HEK293 (cell line): ENCODE data around the gene TNFRSF17.

ENCODE experiments used
- CTCF ChIP-seq: fragments of 450-650 bp; formaldehyde crosslinking; IDR thresholded peaks from 2 replicates; pipeline ENCODE4 v1.5.1; 2016; ENCODE audit warnings: missing biosample characterization, missing genetic modification characterization
- FEZF1 ChIP-seq: fragments of 450-650 bp; formaldehyde crosslinking; IDR thresholded peaks from 2 replicates; pipeline ENCODE4 v1.5.1; 2016; ENCODE audit warnings: missing biosample characterization, missing genetic modification characterization
- ZIC2 ChIP-seq: fragments of 450-650 bp; formaldehyde crosslinking; IDR thresholded peaks from 2 replicates; pipeline ENCODE4 v1.5.1; 2016; ENCODE audit warnings: missing biosample characterization, missing genetic modification characterization
- ZNF2 ChIP-seq: fragments of 450-650 bp; formaldehyde crosslinking; IDR thresholded peaks from 2 replicates; pipeline ENCODE4 v1.5.1; 2016; ENCODE audit warnings: missing biosample characterization, missing genetic modification characterization
- ZNF280D ChIP-seq: fragments of 450-650 bp; formaldehyde crosslinking; IDR thresholded peaks from 2 replicates; pipeline ENCODE4 v1.5.1; 2016; ENCODE audit warnings: missing biosample characterization, missing genetic modification characterization
- ZNF362 ChIP-seq: fragments of 450-650 bp; formaldehyde crosslinking; IDR thresholded peaks from 2 replicates; pipeline ENCODE4 v1.5.1; 2016; ENCODE audit warnings: missing biosample characterization, missing genetic modification characterization
- ZNF394 ChIP-seq: fragments of 450-650 bp; formaldehyde crosslinking; IDR thresholded peaks from 2 replicates; pipeline ENCODE4 v1.5.1; 2016; ENCODE audit warnings: missing biosample characterization, missing genetic modification characterization, mild to moderate bottlenecking, moderate library complexity, borderline replicate concordance
- ZNF423 ChIP-seq: fragments of 450-650 bp; formaldehyde crosslinking; IDR thresholded peaks from 2 replicates; pipeline ENCODE4 v1.5.1; 2016; ENCODE audit warnings: missing biosample characterization, missing genetic modification characterization
- ZNF639 ChIP-seq: fragments of 450-650 bp; formaldehyde crosslinking; IDR thresholded peaks from 2 replicates; pipeline ENCODE4 v1.5.1; 2016; ENCODE audit warnings: missing biosample characterization, missing genetic modification characterization
- ZNF768 ChIP-seq: fragments of 450-650 bp; formaldehyde crosslinking; IDR thresholded peaks from 2 replicates; pipeline ENCODE4 v1.5.1; 2018; ENCODE audit warnings: missing biosample characterization, mild to moderate bottlenecking, missing genetic modification characterization

GRCh38 chr16:11915644-11916523, 49.1 kb upstream of the TNFRSF17 start, which contains the start of gene GSPT1:
- TF ChIP-seq ZNF394: peak; percentile 73; the same call in 1 of the 2 replicates
- TF ChIP-seq CTCF (tag by site-specific recombination): peak; percentile 47; the same call in 1 of the 2 replicates
- no peak for TF ChIP-seq FEZF1 (tag by site-specific recombination)
- TF ChIP-seq ZNF639: peak; percentile 95
- no peak for TF ChIP-seq ZNF280D (tag by site-specific recombination)
- peak; percentile 97 for TF ChIP-seq ZIC2
- no peak for TF ChIP-seq ZNF362
- TF ChIP-seq ZNF768 (tag by site-specific recombination): no peak
- no peak for TF ChIP-seq ZNF423
- peak; percentile 98 for TF ChIP-seq ZNF2 (tag by site-specific recombination)
